Fibroblast of skin of abdomen (primary cell): ENCODE measurements around the gene RETN.

ENCODE experiments used
- DNase-seq: peaks from one replicate; pipeline ENCODE4 v3.0.0-alpha.2; 2013

The RETN gene

DNA sequence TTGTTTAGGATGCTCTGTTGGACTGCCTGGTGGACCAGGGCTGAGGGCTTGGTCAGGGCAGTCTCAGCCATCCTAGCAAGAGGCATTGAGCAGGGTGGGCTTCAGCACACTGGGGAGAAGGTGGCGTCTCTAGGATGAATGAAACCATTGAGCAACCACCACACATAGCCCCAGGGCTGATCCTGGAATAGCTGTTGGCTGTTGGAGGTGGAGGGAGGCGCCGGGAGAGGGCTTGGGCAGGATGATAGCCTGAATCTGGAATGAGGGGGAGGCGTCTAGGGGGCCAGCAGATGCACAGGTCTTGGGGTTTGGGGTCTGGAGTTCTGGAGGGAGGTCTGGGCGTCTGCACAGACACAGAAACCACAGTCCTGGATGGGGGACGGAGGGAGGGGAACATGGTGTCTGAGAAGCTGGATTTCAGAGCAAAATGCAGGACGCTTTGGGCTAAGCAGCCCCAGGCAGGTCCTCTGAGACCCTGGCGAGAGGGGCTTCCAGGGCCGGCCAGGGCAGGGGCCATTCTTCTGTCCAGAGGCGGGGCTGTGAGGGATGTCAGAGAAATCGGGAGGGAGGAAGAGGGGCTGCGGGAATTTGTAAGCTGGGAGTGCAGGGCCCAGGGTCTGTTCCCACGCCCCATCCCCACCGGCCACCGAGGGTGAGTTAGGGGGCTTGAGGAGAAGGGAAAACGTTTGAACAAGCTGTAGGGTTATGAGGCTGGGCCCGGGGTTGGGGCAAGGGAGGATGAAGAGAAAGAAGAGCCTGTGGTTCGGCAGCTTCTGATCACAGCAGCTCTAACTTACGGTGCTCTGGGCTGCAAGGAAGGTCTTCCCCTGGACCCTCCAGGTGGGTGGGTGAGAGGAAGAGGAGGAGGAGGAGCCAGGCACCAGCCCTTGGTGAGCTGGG lies 16.9 kb downstream of the RETN start:
- no peak for DNase-seq

DNA sequence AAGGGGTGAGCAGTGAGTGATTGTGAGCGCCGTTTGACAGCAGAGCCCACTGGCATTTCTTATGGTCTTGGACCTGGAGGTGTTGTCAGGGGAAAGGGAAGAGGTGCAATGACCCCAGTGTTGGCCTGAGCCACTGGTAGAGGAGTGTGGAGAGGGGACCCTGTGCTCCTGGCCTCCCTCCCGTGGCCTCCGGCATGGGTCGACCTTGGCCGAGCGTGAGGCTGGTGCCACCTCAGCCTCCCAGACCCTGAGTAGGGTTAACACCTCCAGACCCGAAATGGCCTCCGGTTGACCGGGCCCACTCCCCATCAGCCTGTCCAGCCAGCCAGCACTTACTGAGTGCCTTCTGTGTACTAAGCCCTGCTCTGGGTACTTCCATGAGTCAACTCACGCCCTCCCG lies 18.3 kb downstream of the RETN start:
- no peak for DNase-seq

DNA sequence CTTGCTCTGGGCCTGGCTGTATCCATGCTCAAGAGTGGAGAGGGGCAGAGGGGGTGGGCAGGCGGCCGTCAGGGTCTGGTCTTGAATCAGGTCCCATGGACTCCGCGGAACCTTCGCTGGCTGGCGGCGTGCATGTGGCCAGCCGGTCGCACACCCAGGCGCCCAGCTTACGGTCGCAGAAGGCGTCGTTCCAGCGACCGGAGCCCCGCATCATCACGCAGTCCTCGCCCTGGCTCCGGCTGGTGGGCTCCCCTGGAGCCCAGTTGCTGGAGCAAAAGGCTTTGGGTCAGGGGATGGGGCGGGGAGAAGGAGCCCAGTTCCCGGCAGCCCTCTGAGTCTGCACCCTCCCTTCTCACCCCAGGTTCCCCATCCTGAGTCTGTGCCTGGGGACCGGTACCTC lies 20.3 kb downstream of the RETN start:
- DNase-seq = no peak

DNA sequence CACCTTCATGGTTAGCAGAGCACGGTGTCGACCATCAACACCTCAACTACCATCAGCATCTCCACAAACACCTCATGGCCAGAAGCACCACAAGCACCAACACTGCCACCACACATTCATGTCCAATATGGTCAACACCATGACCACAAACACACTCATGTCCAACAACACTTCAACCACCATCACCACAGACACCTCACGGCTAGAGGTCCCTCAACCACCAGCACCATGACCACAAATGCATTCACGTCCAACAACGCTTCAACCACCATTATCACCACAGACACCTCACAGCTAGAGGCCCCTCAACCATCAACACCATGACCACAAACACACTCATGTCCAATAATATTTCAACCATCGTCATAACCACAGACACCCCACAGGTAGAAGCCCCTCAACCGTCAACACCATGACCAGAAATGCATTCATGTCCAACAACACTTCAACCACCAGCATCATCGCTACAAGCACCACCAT lies 22.0 kb downstream of the RETN start:
- DNase-seq = no peak

DNA sequence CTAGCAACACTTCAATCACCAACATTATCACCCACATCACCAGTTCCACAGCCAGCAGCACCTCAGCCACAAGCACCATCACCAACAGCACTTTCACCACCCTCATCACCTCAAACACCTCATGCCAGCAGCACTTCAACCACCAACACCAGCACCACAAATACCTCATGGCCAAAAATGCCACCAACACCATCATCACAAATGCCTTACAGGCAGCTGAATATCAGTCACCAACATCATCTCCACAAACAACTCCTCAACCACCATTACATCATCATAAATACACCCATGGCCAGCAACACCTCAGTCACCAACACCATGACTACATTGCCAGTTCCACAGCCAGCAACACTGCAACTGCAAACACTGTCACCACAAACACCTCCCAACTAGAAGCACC lies 22.6 kb downstream of the RETN start:
- DNase-seq = no peak

DNA sequence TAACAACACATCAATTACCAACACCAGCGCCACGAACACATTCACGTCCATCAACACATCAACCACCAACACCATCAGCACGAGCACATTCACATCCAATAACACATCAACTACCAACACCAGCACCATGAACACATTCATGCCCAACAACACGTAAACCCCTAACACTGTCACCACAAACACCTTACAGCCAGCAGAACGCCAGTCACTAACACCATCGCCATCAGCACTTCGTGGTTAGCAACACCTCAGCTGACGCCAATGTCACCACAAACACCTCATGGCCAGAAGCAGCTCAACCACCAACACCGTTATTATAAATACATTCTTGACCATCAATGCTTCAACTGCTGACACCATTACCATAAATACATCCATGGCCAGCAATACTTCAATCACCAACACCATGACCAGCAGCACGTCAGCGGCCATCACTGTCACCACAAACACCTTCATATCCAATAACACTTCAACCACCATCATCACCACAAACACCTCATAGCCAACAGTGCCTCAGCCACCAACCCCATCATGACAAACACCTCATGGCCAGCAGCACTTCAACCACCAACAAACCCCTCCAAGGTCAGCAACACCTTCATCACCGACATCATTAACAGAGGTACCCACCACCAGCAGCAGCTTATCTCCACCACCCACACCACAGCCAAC lies 23.7 kb downstream of the RETN start:
- no peak for DNase-seq

DNA sequence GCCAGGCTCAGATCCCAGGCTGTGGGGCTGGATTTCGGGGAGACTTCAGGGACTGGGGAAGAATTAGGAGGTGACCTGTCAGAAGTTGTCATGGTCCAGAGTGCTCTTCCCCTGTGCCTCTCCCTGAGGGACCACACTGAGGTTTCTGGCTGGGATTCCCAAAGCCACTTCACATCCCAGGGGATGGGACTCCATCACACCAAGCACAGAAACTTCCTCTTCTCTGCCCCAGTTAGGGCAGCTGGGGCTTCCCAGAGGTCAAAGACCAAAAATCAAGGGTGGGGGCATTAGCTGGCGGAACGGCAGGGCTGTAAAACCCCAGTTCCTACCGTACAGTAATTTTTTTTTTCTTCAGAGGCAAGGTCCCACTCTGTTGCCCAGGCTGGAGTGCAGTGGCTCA lies 25.6 kb downstream of the RETN start:
- no peak for DNase-seq

DNA sequence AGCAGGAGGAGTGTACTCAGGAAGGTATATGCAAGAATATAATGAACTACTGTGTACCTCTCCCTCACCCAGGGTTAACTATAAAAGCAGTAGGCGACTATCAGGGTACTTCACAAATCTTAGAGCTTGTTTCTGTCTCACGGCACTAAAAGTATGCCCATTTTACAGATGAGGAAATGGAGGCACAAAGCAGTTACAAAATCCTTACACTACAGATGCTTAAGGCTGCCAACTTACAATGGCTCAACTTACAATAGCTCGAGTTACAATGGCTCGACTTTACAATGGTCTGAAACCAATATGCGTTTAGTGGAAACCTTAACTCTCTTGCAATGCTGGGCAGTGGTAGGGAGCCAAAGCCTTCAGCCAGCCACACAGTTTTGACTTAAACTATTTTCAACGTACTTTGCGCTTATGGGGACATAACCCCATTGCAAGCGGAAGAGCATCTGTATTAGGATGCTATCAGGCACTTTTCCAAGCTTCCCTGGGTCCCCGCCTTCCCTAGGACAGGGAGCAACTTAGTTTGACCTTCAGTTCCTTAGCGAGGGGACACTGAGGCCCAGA lies 29.0 kb downstream of the RETN start:
- no peak for DNase-seq

DNA sequence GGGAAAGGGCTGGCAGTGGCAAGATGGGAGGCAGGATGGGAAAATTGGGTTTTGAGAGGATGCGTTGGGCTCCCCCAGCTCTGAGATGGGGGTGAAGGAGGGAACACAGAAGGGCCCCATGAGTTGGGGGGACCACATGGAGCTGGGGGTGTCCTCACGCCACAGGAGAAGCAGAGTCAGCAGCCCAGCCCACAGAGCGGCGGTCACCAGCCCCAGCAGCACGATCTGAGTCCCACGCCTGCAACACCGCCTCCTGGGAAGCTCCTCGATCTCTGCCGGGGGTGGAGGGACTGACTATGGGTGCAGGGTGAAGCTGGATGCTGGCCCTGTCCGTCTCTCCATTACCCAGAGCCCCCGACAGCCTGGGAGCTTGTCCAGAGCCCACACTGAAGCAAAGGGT lies 29.7 kb downstream of the RETN start:
- DNase-seq = no peak

DNA sequence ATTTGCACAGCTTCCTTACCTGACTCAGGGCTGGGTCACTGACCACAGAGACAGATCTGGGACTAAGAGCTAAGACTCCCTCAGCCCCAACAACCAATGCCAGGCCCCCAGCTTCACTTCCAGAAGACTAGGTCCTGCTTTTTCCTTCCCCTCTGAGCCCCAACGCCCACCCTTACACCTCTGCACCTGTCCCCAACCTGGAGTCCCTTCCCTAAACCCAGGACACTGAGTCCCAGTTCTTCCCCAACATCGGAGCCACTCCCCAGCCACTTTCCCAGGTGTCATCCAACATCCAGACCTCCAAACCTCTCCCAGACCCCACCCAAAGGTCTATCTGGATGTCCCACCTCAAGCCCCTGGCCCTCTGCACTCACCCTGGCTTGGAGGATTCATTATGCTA lies 30.2 kb downstream of the RETN start:
- no peak for DNase-seq

DNA sequence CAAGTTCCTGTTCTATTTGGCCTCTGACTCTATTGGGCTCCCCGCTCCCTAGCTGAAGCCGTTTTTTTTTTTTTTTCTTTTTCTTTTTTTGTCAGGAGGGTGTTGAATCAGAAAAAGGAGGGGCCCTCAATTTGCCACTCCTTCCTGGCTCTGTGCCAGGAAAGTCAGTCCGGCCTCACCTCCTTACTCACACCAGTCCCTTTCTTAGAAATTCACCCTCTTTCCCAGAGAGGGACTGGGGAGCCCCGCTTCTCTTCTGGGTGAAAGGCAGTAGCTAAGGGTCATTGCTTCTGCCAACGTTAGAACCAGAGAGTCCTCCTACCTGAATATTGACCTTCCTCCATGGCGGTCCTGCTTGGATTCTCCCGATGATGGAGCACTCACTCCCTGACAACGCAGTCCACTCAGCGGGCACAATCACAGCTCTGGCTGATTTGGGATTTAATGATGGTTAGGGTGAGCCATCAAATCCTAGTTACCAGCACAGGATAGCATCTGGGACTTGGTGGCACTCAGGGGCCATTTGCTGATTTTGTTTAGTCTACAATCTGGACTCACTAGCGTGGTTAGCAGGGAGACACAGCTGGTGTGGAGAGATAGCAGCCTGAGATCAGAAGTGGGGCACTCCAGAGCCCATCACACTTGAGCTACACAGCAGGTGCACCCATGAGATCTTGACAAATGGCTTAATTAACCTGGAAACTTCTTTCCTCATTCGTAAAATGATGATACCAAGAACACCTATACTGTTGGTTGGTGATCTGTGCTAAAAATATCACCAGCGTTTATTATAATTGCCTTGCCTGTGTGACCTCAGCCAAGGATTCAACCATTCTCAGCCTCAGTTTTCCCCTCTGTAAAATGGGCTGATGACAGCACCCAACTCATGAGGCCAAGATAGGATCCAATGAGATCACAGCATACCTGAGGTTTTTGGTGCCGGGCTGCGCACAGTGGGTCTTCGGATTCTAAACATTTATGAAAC lies 30.9 kb downstream of the RETN start:
- no peak for DNase-seq

DNA sequence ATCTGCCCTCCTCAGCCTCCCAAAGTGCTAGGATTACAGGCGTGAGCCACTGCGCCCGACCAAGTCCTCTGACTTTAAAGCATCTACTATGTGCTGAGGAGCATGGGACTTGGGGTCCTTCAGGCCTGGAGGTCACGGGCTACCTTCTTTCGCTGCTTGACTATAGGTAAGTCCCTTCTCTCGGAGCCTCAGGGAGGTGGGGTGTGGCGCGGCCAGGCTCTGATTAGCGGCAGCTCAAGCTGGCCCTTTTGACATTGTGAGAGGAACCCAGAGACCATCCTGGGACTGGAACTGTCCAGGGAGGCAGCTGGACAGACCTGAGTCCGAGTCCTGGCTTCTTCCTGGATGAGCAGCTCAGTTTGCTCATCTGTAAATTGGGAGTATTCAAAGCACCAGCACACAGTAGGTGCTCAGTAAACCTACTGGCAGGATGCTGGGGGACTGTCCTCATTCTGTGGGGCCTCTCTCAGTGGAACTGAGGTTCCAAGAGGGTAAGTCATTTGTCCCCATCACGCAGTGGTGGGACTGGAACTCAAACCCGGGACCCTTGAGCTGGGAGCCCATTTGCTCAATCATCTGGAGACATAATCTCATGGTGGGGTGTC lies 32.3 kb downstream of the RETN start:
- no peak for DNase-seq

DNA sequence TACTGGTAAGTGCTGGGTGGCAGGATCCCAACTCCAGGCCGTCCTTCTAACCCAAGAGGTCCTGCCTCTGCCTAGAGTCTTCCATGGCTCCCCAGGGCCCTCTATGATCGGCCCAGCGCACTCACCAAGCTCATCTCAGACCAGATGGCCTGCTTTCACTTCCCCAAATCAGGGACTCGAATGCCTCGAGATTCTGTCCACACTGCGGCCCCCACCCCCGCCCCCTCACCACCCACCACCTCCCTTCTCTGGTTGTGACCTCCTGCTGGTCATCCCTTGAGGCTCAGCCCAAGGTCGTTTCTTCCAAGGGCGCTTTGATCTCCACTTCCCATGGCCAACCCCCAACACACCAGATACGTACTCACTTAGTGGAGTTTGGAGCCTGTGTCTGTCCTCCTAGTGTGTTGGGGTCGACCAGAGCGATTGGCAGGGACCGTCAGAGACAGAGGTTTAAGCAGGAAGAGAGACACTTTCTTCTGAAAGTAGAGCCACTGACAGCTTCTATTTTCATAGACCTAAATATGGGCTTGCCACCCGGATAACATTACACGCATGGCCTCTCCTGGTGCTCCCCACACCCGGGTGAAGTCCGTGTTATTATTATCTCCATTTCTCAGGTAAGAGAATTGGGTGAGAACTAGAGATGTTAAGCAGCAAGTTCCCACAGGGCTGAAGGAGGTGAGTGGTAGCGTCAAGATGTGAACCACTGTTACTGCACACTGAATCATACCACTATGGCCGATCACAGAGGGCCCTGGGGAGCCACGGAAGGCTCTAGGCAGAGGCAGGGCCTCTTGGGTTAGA lies 33.0 kb downstream of the RETN start, which contains the start of gene FCER2:
Gene FCER2, minus strand, starts transcription at position 478 of the 804 bp plus-strand sequence. CDS start 2,371 bp downstream, outside the sequence.
- no peak for DNase-seq

DNA sequence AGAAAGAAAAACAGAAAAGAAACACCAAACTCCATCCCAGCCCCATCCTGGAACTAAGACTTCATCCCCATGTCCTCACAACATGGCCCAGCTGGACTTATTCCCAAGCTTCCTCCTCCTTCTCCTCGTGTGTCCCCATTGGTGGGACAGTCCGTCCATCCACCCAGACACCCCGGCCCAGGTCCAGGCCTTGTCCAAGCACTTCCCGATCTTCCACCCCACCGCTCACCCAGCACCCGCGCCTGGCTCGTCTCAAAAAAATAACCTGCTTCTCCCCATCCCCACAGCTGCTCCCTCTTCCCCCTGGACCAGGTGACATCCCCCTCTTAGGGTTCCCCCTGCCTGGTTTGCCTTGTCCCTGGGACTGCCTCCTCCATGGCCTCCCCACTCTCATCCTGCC lies 34.5 kb downstream of the RETN start:
- no peak for DNase-seq

DNA sequence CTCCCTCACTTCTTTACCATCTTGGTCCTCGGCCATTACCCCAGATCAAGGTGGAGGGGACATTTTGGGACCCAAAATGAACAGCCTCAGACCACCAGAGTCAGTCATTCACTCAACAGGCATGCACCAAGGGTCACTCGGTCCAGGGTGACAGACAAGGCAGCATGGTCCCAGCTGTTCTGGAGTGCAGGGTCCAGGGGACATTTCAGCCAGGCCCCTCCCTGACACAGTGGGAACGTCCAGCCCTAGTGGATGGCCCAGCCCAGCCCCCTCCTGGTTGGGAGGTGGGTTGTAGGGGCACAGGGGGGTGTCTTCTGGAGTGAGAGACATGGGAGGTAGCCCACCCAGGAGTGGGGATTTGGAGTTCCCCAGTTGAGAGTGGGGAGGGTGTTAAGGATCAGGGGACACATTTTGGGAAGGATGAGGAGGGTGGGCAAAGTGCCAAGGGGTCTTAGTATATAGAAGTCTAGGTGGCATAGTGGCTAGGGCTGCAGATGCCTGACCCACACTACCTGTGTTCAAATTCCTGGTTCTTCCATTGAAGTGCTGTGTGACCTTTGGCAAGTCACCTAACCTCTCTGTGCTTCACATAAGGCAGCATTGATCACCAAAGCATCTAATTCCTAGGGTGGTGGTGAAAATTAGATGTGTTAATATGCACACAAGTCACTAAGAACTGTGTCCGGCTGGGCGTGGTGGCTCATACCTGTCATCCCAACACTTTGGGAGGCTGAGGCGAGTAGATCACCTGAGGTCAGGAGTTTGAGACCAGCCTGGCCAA lies 35.6 kb downstream of the RETN start:
- no peak for DNase-seq

DNA sequence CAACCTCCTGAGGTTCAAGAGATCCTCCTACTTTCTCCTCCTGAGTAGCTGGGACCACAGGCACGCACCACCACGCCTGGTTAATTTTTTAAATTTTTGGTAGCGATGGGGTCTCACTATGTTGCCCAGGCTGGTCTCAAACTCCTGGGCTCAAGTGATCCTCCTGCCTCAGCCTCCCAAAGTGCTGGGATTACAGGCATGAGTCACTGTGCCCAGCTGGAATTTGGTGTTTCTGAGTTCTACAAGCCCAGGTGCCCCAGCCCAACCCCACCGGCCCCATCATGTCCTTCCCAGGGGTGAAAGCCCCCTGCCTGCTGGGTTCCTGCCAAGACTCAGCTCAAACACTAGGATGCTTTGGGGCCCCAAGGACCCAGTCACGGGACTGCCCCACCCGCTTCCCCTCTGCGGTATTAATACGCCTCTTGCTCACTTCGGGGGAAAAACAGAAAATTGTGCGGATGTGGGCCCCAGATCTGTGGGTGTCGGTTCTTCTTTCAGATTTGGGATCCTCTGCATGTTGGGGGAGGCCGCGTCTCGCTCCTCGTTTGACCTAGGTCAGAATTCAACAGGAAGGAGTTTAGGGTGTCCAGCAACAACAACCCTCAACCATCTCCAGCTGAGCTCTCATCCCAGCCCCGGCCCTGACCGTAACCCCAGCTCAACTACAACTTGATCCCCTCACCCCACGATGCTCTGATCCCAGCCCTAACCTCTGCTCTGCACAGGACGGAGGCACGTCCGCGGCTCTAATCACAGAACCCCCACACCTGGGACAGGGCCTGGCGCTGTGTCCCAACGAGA lies 36.7 kb downstream of the RETN start:
- no peak for DNase-seq

DNA sequence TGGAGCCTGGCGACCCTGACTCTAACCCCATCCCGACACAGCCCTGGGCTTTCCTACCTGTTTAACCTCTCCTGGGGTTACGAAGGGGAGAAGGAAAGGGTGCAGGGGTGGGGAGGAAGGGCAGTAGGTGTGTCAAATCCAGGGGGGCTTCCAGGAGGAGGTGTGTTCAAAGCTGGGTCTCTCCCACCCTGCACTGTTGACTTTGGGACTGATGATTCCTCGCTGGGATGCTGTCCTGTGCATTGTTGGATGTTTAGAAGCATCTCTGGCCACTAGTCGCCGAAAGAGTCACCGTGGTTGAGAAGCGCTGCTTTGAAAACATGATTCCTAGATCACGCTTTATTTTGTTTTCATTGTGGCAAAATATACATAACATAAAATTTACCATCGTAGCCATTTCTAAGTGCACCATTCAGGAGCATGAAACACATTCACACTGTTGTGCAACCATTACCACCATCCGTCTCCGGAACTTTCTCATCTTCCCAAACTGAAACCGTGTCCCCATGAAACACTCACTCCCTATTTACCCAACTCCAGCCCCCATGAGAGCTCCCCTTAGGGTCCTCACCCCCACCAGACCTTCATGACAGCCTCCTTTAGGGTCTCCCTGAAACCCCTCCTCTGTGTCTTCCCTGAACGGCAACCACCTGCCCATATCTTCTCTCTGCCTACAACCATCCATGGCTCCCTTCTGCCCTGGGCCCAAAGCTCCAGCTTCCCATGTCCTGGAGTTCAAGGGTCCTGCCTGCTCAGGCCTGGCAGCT lies 37.5 kb downstream of the RETN start:
- DNase-seq = no peak

DNA sequence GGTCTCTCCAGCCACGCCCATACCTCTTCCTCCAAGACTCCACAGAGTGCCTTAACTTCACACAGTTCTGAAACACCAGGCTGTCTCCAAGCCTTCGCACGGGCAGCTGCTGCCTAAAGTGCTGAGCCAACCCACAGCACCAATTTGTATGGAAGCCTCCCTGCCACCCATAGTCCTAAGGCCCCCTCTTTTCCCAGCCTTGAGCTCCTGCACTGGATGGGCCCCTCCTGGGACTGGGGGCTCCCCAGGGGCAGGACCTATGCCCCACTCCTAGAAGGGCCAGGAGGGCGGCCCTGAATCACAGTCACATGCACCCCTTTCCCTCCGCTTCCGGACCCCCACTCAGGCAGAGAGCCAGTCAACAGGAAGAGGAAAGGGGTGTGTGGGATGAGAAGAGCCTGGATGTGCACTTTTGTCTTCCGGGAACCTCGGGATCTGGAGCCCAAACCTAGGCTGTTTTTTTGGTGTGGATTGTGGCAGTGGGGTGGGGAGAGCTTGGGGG lies 38.2 kb downstream of the RETN start:
- DNase-seq = no peak
